ENCODE measurements around the gene WDR37.

GRCh38 chr10:1116696-1117280 is 60.6 kb downstream of the WDR37 start:
- TF ChIP-seq REST (IDR thresholded peaks at IDR 0.05; ENCODE audit: insufficient read depth in 1 of 2, low read depth in 2 of 2, low read length in 1 of 2) (no peak), TCF7L2 (IDR thresholded peaks at IDR 0.05; ENCODE audit: low read depth, low read length) (no peak), CTCF (IDR thresholded peaks at IDR 0.05) (no peak)
